ENCODE measurements around the gene FOXK1.

The FOXK1 gene

GRCh38 chr7:4698707-4699275, 16.7 kb downstream of the FOXK1 start:
- no peak for ATAC-seq (replicated peaks)
- no peak overlapping the region for H3K27ac Mint-ChIP-seq
- H3K9me3 Mint-ChIP-seq = no peaks in the 10 kb centered on the region
- DNase-seq = no peak
- H3K36me3 Mint-ChIP-seq = peaks cover 3 to 14% of the 10 kb centered on the region in 2 donors
- H3K4me3 Mint-ChIP-seq = no peak overlapping the region
- peaks cover 26 to 53% of the 10 kb centered on the region in 2 donors for H3K4me1 Mint-ChIP-seq
- no peaks in the 10 kb centered on the region for H3K27me3 Mint-ChIP-seq

- H3K27me3 Mint-ChIP-seq = no peaks in the 10 kb centered on the region
- DNase-seq (no peak), ATAC-seq (replicated peaks) (no peak)
- H3K27ac Mint-ChIP-seq = peak overlapping the region; percentile 37
- no peak overlapping the region for H3K4me3 Mint-ChIP-seq
- H3K4me1 Mint-ChIP-seq = peaks cover 25 to 51% of the 10 kb centered on the region in 2 donors
- no peaks in the 10 kb centered on the region for H3K9me3 Mint-ChIP-seq
- peaks cover 3 to 14% of the 10 kb centered on the region in 2 donors for H3K36me3 Mint-ChIP-seq
Measured at GRCh38 chr7:4699841-4700240, 17.7 kb downstream of the FOXK1 start.

GRCh38 chr7:4700577-4701235, 18.6 kb downstream of the FOXK1 start:
- H3K27ac Mint-ChIP-seq = no peak overlapping the region
- DNase-seq (no peak), ATAC-seq (replicated peaks) (no peak)
- no peaks in the 10 kb centered on the region for H3K27me3 Mint-ChIP-seq
- H3K4me1 Mint-ChIP-seq = peaks cover 27 to 59% of the 10 kb centered on the region in 2 donors
- H3K36me3 Mint-ChIP-seq = peaks cover 3 to 19% of the 10 kb centered on the region in 2 donors
- H3K4me3 Mint-ChIP-seq = no peak overlapping the region
- no peaks in the 10 kb centered on the region for H3K9me3 Mint-ChIP-seq

- peaks cover 3 to 24% of the 10 kb centered on the region in 2 donors for H3K36me3 Mint-ChIP-seq
- H3K4me3 Mint-ChIP-seq = no peak overlapping the region
- H3K4me1 Mint-ChIP-seq = peaks cover 29 to 72% of the 10 kb centered on the region in 2 donors
Measured at GRCh38 chr7:4702961-4703512, 20.9 kb downstream of the FOXK1 start.

GRCh38 chr7:4703532-4703931, 21.4 kb downstream of the FOXK1 start:
- no peak overlapping the region for H3K27ac Mint-ChIP-seq
- H3K36me3 Mint-ChIP-seq = peaks cover 5 to 24% of the 10 kb centered on the region in 2 donors
- H3K4me3 Mint-ChIP-seq = no peak overlapping the region
- no peaks in the 10 kb centered on the region for H3K27me3 Mint-ChIP-seq
- peaks cover 29 to 74% of the 10 kb centered on the region in 2 donors for H3K4me1 Mint-ChIP-seq
- ATAC-seq (replicated peaks) = no peak
- DNase-seq = no peak
- H3K9me3 Mint-ChIP-seq = no peaks in the 10 kb centered on the region

More at GRCh38 chr7:4702961-4703512, 20.9 kb downstream of the FOXK1 start:
- Mint-ChIP-seq H3K27me3 (no peaks in the 10 kb centered on the region), H3K9me3 (no peaks in the 10 kb centered on the region), H3K27ac (peak overlapping the region; percentile 16)
- ATAC-seq (replicated peaks) (no peak), DNase-seq (no peak)

GRCh38 chr7:4706384-4707216, 24.5 kb downstream of the FOXK1 start:
- DNase-seq (no peak), ATAC-seq (replicated peaks) (peak in 1 of 2 donors; percentile 10)
- H3K4me3 Mint-ChIP-seq = no peak overlapping the region
- H3K9me3 Mint-ChIP-seq = peaks cover 0 to 1% of the 10 kb centered on the region in 2 donors
- H3K36me3 Mint-ChIP-seq = peaks cover 21 to 35% of the 10 kb centered on the region in 2 donors
- peak overlapping the region; percentile 88 for H3K27ac Mint-ChIP-seq
- H3K4me1 Mint-ChIP-seq = peaks cover 31 to 66% of the 10 kb centered on the region in 2 donors
- no peaks in the 10 kb centered on the region for H3K27me3 Mint-ChIP-seq

- no peak for DNase-seq
- H3K27ac Mint-ChIP-seq = peak overlapping the region; percentile 88
- peaks cover 36 to 73% of the 10 kb centered on the region in 2 donors for H3K4me1 Mint-ChIP-seq
- ATAC-seq (replicated peaks) = no peak
- no peak overlapping the region for H3K4me3 Mint-ChIP-seq
- H3K27me3 Mint-ChIP-seq = no peaks in the 10 kb centered on the region
- peaks cover 23 to 42% of the 10 kb centered on the region in 2 donors for H3K36me3 Mint-ChIP-seq
- H3K9me3 Mint-ChIP-seq = peaks cover 0 to 1% of the 10 kb centered on the region in 2 donors
Measured at GRCh38 chr7:4707217-4707741, 25.2 kb downstream of the FOXK1 start.

- peaks cover 35 to 73% of the 10 kb centered on the region in 2 donors for H3K4me1 Mint-ChIP-seq
- no peaks in the 10 kb centered on the region for H3K27me3 Mint-ChIP-seq
- ATAC-seq (replicated peaks) = no peak
- H3K4me3 Mint-ChIP-seq = no peak overlapping the region
- no peak overlapping the region for H3K27ac Mint-ChIP-seq
- DNase-seq = no peak
- peaks cover 20 to 39% of the 10 kb centered on the region in 2 donors for H3K36me3 Mint-ChIP-seq
- peaks cover 0 to 1% of the 10 kb centered on the region in 2 donors for H3K9me3 Mint-ChIP-seq
Measured at GRCh38 chr7:4707980-4708411, 25.9 kb downstream of the FOXK1 start.

GRCh38 chr7:4709187-4709586, 27.1 kb downstream of the FOXK1 start:
- DNase-seq (no peak), ATAC-seq (replicated peaks) (no peak)
- Mint-ChIP-seq H3K27me3 (no peaks in the 10 kb centered on the region), H3K4me3 (no peak overlapping the region), H3K9me3 (peaks cover 0 to 1% of the 10 kb centered on the region in 2 donors), H3K4me1 (peaks cover 36 to 76% of the 10 kb centered on the region in 2 donors), H3K36me3 (peaks cover 20 to 31% of the 10 kb centered on the region in 2 donors), H3K27ac (no peak overlapping the region)

GRCh38 chr7:4711093-4711492, 29.0 kb downstream of the FOXK1 start:
- ATAC-seq (replicated peaks) = no peak
- Mint-ChIP-seq H3K36me3 (peaks cover 31 to 40% of the 10 kb centered on the region in 2 donors), H3K9me3 (peaks cover 0 to 1% of the 10 kb centered on the region in 2 donors), H3K4me1 (peaks cover 40 to 80% of the 10 kb centered on the region in 2 donors), H3K4me3 (peak overlapping the region; percentile 54 to 78), H3K27ac (peak overlapping the region; percentile 94), H3K27me3 (no peaks in the 10 kb centered on the region)
- no peak for DNase-seq

- Mint-ChIP-seq H3K4me1 (peaks cover 43 to 80% of the 10 kb centered on the region in 2 donors), H3K36me3 (peaks cover 34 to 45% of the 10 kb centered on the region in 2 donors), H3K9me3 (peaks cover 1% of the 10 kb centered on the region in 2 donors), H3K27ac (peak overlapping the region; percentile 94), H3K4me3 (peak overlapping the region; percentile 54 to 78), H3K27me3 (no peaks in the 10 kb centered on the region)
- ATAC-seq (replicated peaks) = no peak
- DNase-seq = no peak
Measured at GRCh38 chr7:4711634-4712033, 29.5 kb downstream of the FOXK1 start.

- H3K4me3 Mint-ChIP-seq = peak overlapping the region; percentile 69 to 78
- H3K36me3 Mint-ChIP-seq = peaks cover 42 to 50% of the 10 kb centered on the region in 2 donors
Measured at GRCh38 chr7:4712281-4713182, 30.4 kb downstream of the FOXK1 start.

GRCh38 chr7:4713183-4713784, 31.2 kb downstream of the FOXK1 start:
- ATAC-seq (replicated peaks) (peak; percentile 65 to 66), DNase-seq (peak; percentile 51)
- Mint-ChIP-seq H3K27ac (peak overlapping the region; percentile 94), H3K27me3 (no peaks in the 10 kb centered on the region), H3K4me1 (peaks cover 51 to 80% of the 10 kb centered on the region in 2 donors), H3K9me3 (peaks cover 3 to 7% of the 10 kb centered on the region in 2 donors), H3K4me3 (peak overlapping the region; percentile 69 to 78), H3K36me3 (peaks cover 40 to 57% of the 10 kb centered on the region in 2 donors)

More at GRCh38 chr7:4712281-4713182, 30.4 kb downstream of the FOXK1 start:
- Mint-ChIP-seq H3K27me3 (no peaks in the 10 kb centered on the region), H3K9me3 (peaks cover 3 to 7% of the 10 kb centered on the region in 2 donors), H3K4me1 (peaks cover 47 to 82% of the 10 kb centered on the region in 2 donors), H3K27ac (peak overlapping the region; percentile 94)
- ATAC-seq (replicated peaks) = peak; percentile 97 to 98
- peak; percentile 70 for DNase-seq
